ENCODE measurements around the gene ANKS1B. TPM values are rescaled to one million over a fixed set of nuclear protein-coding genes. Genes with fewer than 3 reads are reported as not detected.
A peak's percentile ranks its signal among the peaks of the same experiment; 100 is the strongest.

The ANKS1B gene
- total RNA-seq, 1 donor from 2014 or later, result 10.6 TPM

- no peak for DNase-seq (ENCODE audit: low spot score)
These were observed 24.4 kb downstream of the ANKS1B start for GRCh38 chr12:99960311-99960710.

GRCh38 chr12:99959549-99960170, 25.1 kb downstream of the ANKS1B start:
- no peak for DNase-seq (ENCODE audit: low spot score)

- no peak for DNase-seq (ENCODE audit: low spot score)
These were observed 26.8 kb downstream of the ANKS1B start for GRCh38 chr12:99957866-99958466.

GRCh38 chr12:99954724-99955123, 30.0 kb downstream of the ANKS1B start:
- DNase-seq (ENCODE audit: low spot score), result no peak

GRCh38 chr12:99948370-99948769, 36.4 kb downstream of the ANKS1B start:
- DNase-seq (ENCODE audit: low spot score), result no peak

- no peak for DNase-seq (ENCODE audit: low spot score)
These were observed 38.6 kb downstream of the ANKS1B start for GRCh38 chr12:99946131-99946530.

- no peak for DNase-seq (ENCODE audit: low spot score)
These were observed 49.1 kb downstream of the ANKS1B start for GRCh38 chr12:99935608-99936007.

GRCh38 chr12:99926511-99927169, 58.1 kb downstream of the ANKS1B start:
- DNase-seq (ENCODE audit: low spot score), result no peak

- DNase-seq (ENCODE audit: low spot score), result no peak
These were observed 64.3 kb downstream of the ANKS1B start for GRCh38 chr12:99920353-99920960.

GRCh38 chr12:99917711-99918402, 66.9 kb downstream of the ANKS1B start:
- DNase-seq (ENCODE audit: low spot score), result no peak

- no peak for DNase-seq (ENCODE audit: low spot score)
These were observed 68.2 kb downstream of the ANKS1B start for GRCh38 chr12:99916555-99916954.

GRCh38 chr12:99915251-99916082, 69.3 kb downstream of the ANKS1B start:
- DNase-seq (ENCODE audit: low spot score), result no peak

- no peak for DNase-seq (ENCODE audit: low spot score)
These were observed 70.5 kb downstream of the ANKS1B start for GRCh38 chr12:99914206-99914605.

GRCh38 chr12:99911967-99912366, 72.8 kb downstream of the ANKS1B start:
- no peak for DNase-seq (ENCODE audit: low spot score)

- DNase-seq (ENCODE audit: low spot score), result peak; percentile 49
These were observed 73.7 kb downstream of the ANKS1B start for GRCh38 chr12:99911081-99911480.

- no peak for DNase-seq (ENCODE audit: low spot score)
These were observed 74.4 kb downstream of the ANKS1B start for GRCh38 chr12:99910342-99910741.

GRCh38 chr12:99906786-99907579, 77.8 kb downstream of the ANKS1B start:
- DNase-seq (ENCODE audit: low spot score), result no peak

- no peak for DNase-seq (ENCODE audit: low spot score)
These were observed 83.6 kb downstream of the ANKS1B start for GRCh38 chr12:99901181-99901580.

- DNase-seq (ENCODE audit: low spot score), result no peak
These were observed 86.1 kb downstream of the ANKS1B start for GRCh38 chr12:99898645-99899044.

- no peak for DNase-seq (ENCODE audit: low spot score)
These were observed 105.3 kb downstream of the ANKS1B start for GRCh38 chr12:99879439-99879838.
